Keratinocyte (primary cell): ENCODE data around the gene GPR62.

Source experiments
- EZH2 ChIP-seq: IDR thresholded peaks from one replicate; pipeline ENCODE4 v1.6.1; 2012; ENCODE audit warnings: inconsistent platforms, mild to moderate bottlenecking, low read length, moderate library complexity
- TF ChIP-seq, protein P1 (sequence below), 3 experiments: IDR thresholded peaks in 1 of 3; conservative IDR thresholded peaks in 1 of 3; optimal IDR thresholded peaks in 1 of 3; 2 replicates in 2 of 3; 3 replicates in 1 of 3; pipeline versions ENCODE3 to v1.5.1; 2011; ENCODE audit warnings: low read length in 3 of 3, mild to moderate bottlenecking in 3 of 3, moderate library complexity in 2 of 3, control low read depth in 1 of 3, inconsistent platforms in 1 of 3; ENCODE audit not compliant: insufficient read depth in 2 of 3; ENCODE audit errors: extremely low read depth in 1 of 3

GRCh38 chr3:51940648-51941462, 14.3 kb upstream of the GPR62 start:
- TF ChIP-seq, protein P1, sequence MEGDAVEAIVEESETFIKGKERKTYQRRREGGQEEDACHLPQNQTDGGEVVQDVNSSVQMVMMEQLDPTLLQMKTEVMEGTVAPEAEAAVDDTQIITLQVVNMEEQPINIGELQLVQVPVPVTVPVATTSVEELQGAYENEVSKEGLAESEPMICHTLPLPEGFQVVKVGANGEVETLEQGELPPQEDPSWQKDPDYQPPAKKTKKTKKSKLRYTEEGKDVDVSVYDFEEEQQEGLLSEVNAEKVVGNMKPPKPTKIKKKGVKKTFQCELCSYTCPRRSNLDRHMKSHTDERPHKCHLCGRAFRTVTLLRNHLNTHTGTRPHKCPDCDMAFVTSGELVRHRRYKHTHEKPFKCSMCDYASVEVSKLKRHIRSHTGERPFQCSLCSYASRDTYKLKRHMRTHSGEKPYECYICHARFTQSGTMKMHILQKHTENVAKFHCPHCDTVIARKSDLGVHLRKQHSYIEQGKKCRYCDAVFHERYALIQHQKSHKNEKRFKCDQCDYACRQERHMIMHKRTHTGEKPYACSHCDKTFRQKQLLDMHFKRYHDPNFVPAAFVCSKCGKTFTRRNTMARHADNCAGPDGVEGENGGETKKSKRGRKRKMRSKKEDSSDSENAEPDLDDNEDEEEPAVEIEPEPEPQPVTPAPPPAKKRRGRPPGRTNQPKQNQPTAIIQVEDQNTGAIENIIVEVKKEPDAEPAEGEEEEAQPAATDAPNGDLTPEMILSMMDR (optimal IDR thresholded peaks at IDR 0.05 in 1 of 3, IDR thresholded peaks at IDR 0.05 in 1 of 3, conservative IDR thresholded peaks at IDR 0.05 in 1 of 3; ENCODE audit: extremely low read depth in 1 of 3, insufficient read depth in 2 of 3, low read length in 3 of 3), result no peak
- TF ChIP-seq EZH2, result no peak
